OCI-LY7 (cell line): Measurements from ENCODE around the gene NAT10.
A peak's percentile ranks its signal among the peaks of the same experiment; 100 is the strongest.

Source experiments
- EZH2phosphoT487 ChIP-seq: fragments of 200-600 bp; sonication (generic); IDR thresholded peaks from 2 replicates; pipeline ENCODE4 v1.6.1; 2018; ENCODE audit warnings: low read depth, borderline replicate concordance, mild to moderate bottlenecking, mixed run types, antibody characterized with exemption, low read length, moderate library complexity, mixed read lengths
- TF ChIP-seq, protein P1 (sequence below): fragments of 200-600 bp; sonication (generic); conservative IDR thresholded peaks from 2 replicates; pipeline ENCODE4 v1.5.1; 2014; ENCODE audit warnings: mild to moderate bottlenecking, antibody characterized with exemption, low read length, moderate library complexity, mixed read lengths

GRCh38 chr11:34174412-34175041 is 69.1 kb downstream of the NAT10 start:
- TF ChIP-seq EZH2phosphoT487: no peak
- TF ChIP-seq, protein P1, sequence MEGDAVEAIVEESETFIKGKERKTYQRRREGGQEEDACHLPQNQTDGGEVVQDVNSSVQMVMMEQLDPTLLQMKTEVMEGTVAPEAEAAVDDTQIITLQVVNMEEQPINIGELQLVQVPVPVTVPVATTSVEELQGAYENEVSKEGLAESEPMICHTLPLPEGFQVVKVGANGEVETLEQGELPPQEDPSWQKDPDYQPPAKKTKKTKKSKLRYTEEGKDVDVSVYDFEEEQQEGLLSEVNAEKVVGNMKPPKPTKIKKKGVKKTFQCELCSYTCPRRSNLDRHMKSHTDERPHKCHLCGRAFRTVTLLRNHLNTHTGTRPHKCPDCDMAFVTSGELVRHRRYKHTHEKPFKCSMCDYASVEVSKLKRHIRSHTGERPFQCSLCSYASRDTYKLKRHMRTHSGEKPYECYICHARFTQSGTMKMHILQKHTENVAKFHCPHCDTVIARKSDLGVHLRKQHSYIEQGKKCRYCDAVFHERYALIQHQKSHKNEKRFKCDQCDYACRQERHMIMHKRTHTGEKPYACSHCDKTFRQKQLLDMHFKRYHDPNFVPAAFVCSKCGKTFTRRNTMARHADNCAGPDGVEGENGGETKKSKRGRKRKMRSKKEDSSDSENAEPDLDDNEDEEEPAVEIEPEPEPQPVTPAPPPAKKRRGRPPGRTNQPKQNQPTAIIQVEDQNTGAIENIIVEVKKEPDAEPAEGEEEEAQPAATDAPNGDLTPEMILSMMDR: peak; percentile 78
